ENCODE measurements around the gene ARID3A. TPM values are rescaled to one million over a fixed set of nuclear protein-coding genes. Genes with fewer than 3 reads are reported as not detected.

The ARID3A gene
- polyA plus RNA-seq, 1 donor = 11.4 TPM

GRCh38 chr19:911197-912033, 14.4 kb upstream of the ARID3A start:
- no peak for DNase-seq (ENCODE audit: low read depth)

- no peak for DNase-seq (ENCODE audit: low read depth)
Measured at GRCh38 chr19:912181-913079, 13.4 kb upstream of the ARID3A start.

GRCh38 chr19:913080-913748, 12.6 kb upstream of the ARID3A start, which contains the start of gene R3HDM4:
Gene R3HDM4, minus strand, starts transcription at chr19:913219. Its CDS starts 62 bp downstream, at chr19:913157.
- no peak for DNase-seq (ENCODE audit: low read depth)

- DNase-seq (ENCODE audit: low read depth) = no peak
Measured at GRCh38 chr19:916645-917322, 9.1 kb upstream of the ARID3A start.

GRCh38 chr19:917323-918151, 8.3 kb upstream of the ARID3A start, which contains the start of gene KISS1R:
Gene KISS1R, plus strand, starts transcription at chr19:917333. Its CDS starts 170 bp downstream, at chr19:917503.
- DNase-seq (ENCODE audit: low read depth) = no peak

GRCh38 chr19:918152-918437, 7.7 kb upstream of the ARID3A start:
- no peak for DNase-seq (ENCODE audit: low read depth)

GRCh38 chr19:918481-919198, 7.2 kb upstream of the ARID3A start:
- DNase-seq (ENCODE audit: low read depth) = no peak

- DNase-seq (ENCODE audit: low read depth) = no peak
Measured at GRCh38 chr19:919199-920050, 6.4 kb upstream of the ARID3A start.

- no peak for DNase-seq (ENCODE audit: low read depth)
Measured at GRCh38 chr19:920051-920864, 5.6 kb upstream of the ARID3A start.

- no peak for DNase-seq (ENCODE audit: low read depth)
Measured at GRCh38 chr19:924553-925086, 1.2 kb upstream of the ARID3A start.

- no peak for DNase-seq (ENCODE audit: low read depth)
Measured at GRCh38 chr19:925087-925525, 729 bp upstream of the ARID3A start.

- DNase-seq (ENCODE audit: low read depth) = no peak
Measured at GRCh38 chr19:926323-926588, 421 bp downstream of the ARID3A start.

- DNase-seq (ENCODE audit: low read depth) = no peak
Measured at GRCh38 chr19:926589-927350, 935 bp downstream of the ARID3A start.

GRCh38 chr19:927351-927779, 1.5 kb downstream of the ARID3A start:
- no peak for DNase-seq (ENCODE audit: low read depth)

GRCh38 chr19:927780-928401, 2.1 kb downstream of the ARID3A start:
- no peak for DNase-seq (ENCODE audit: low read depth)

- DNase-seq (ENCODE audit: low read depth) = no peak
Measured at GRCh38 chr19:928471-929202, 2.8 kb downstream of the ARID3A start.
